GM12878 (cell line): Measurements from ENCODE around the gene BOD1L1. TPM values are rescaled to one million over a fixed set of nuclear protein-coding genes. Genes with fewer than 3 reads are reported as not detected.

ENCODE experiments used
- ATAC-seq: fragments of 200-7000 bp; cut with Tn5 transposase; 3 replicates; pipeline ENCODE4 v1.9.1; 2020; ENCODE audit warnings: mild to moderate bottlenecking, moderate library complexity
- BruUV-seq: library from RNA; stranded (reverse); fragments of 400-500 nt; replicated peaks from 2 replicates; lab custom pipeline; 2021; lab: Mats Ljungman, UMichigan
- CTCF ChIA-PET: fragments of 300-600 bp; sonication (Branson Sonifier 250); formaldehyde crosslinking; extraction: SDS; loops from one replicate; lab custom pipeline; 2021; ENCODE audit warnings: inconsistent platforms; lab: Yijun Ruan, JAX
- POLR2A ChIA-PET: fragments of 350-600 bp; formaldehyde crosslinking; extraction: SDS; loops from one replicate; lab custom pipeline; 2021; ENCODE audit warnings: inconsistent platforms; lab: Charles Lee
- RAD21 ChIA-PET: fragments of 300-600 bp; sonication (Branson Sonifier 250); formaldehyde crosslinking; loops from one replicate; lab custom pipeline; 2023; ENCODE audit warnings: antibody characterized with exemption; ENCODE audit not compliant: unreplicated experiment; lab: Charles Lee
- SMC1A ChIA-PET: fragments of 300-600 bp; sonication (Branson Sonifier 250); formaldehyde crosslinking; loops from one replicate; lab custom pipeline; 2023; ENCODE audit not compliant: unreplicated experiment, uncharacterized antibody; lab: Charles Lee
- DNase-seq: peaks from one replicate; pipeline ENCODE4 v3.0.0-alpha.2; 2011; ENCODE audit warnings: low read depth, low spot score
- FAIRE-seq: peaks from 3 replicates; lab custom pipeline; 2011; peaks lifted over from hg19 to GRCh38; lab: Jason Lieb, UNC
- H2AFZ ChIP-seq: 2 replicates; pipeline ENCODE4 v1.6.0; 2011; ENCODE audit warnings: low read depth, low read length, control low read depth; ENCODE audit not compliant: control insufficient read depth
- H3K27ac ChIP-seq: 2 replicates; pipeline ENCODE4 v1.5.1; 2011; ENCODE audit warnings: control low read depth; ENCODE audit not compliant: control insufficient read depth, insufficient read depth
- H3K27me3 ChIP-seq, 2 experiments: replicated peaks in 1 of 2; 2 replicates each; pipeline versions ENCODE4 v1.6.0 to v1.6.1; 2011; ENCODE audit warnings: low read length in 1 of 2; ENCODE audit not compliant: control insufficient read depth in 2 of 2, insufficient read depth in 2 of 2
- H3K36me3 ChIP-seq, 2 experiments: 2 replicates each; pipeline ENCODE4 v1.5.1; 2011; ENCODE audit warnings: low read length in 1 of 2; ENCODE audit not compliant: control insufficient read depth in 2 of 2, insufficient read depth in 2 of 2
- H3K4me1 ChIP-seq: 2 replicates; pipeline ENCODE4 v1.6.1; 2011; ENCODE audit warnings: mild to moderate bottlenecking, low read length, moderate library complexity, mixed read lengths; ENCODE audit not compliant: control insufficient read depth, insufficient read depth
- H3K4me2 ChIP-seq: 2 replicates; pipeline ENCODE4 v1.6.0; 2011; ENCODE audit warnings: control low read depth; ENCODE audit not compliant: control insufficient read depth, insufficient read depth
- H3K4me3 ChIP-seq: fragments of 200-600 bp; sonication (generic); 2 replicates; pipeline ENCODE4 v1.5.1; 2016
- H3K79me2 ChIP-seq: 2 replicates; pipeline ENCODE4 v1.6.0; 2011; ENCODE audit warnings: low read length; ENCODE audit not compliant: control insufficient read depth, insufficient read depth
- H3K9ac ChIP-seq: 2 replicates; pipeline ENCODE4 v1.8.0; 2011; ENCODE audit warnings: low read length, control low read depth, mixed read lengths; ENCODE audit not compliant: control insufficient read depth, insufficient read depth
- H3K9me3 ChIP-seq: replicated peaks from 3 replicates; pipeline ENCODE4 v1.5.1; 2011; ENCODE audit warnings: mild to moderate bottlenecking, low read length; ENCODE audit not compliant: control insufficient read depth, insufficient read depth
- H4K20me1 ChIP-seq: 2 replicates; pipeline ENCODE4 v1.6.0; 2011; ENCODE audit not compliant: control insufficient read depth, insufficient read depth
- CBX5 ChIP-seq: sonication (generic); IDR thresholded peaks from 2 replicates; pipeline ENCODE4 v1.6.1; 2016; ENCODE audit warnings: low read depth, moderate library complexity, mild to moderate bottlenecking, inconsistent platforms
- CHD1 ChIP-seq: IDR thresholded peaks from 2 replicates; pipeline ENCODE4 v1.6.1; 2012; ENCODE audit warnings: low read depth, low read length, improper control_type of control experiment
- CHD4 ChIP-seq: fragments of 200-600 bp; sonication (generic); IDR thresholded peaks from 2 replicates; pipeline ENCODE4 v1.6.1; 2016; ENCODE audit warnings: mild to moderate bottlenecking
- KAT2A ChIP-seq: conservative IDR thresholded peaks from 2 replicates; pipeline ENCODE4 v1.6.1; 2011; ENCODE audit warnings: low read depth, low read length; ENCODE audit not compliant: control insufficient read depth
- KLF5 ChIP-seq: fragments of 450-650 bp; IDR thresholded peaks from 2 replicates; pipeline ENCODE4 v1.6.1; 2014; ENCODE audit warnings: mild to moderate bottlenecking; ENCODE audit not compliant: partially characterized antibody
- NR2F1 ChIP-seq: fragments of 450-650 bp; conservative IDR thresholded peaks from 2 replicates; pipeline ENCODE4 v1.6.1; 2017; ENCODE audit warnings: mild to moderate bottlenecking
- NRF1 ChIP-seq: conservative IDR thresholded peaks from 2 replicates; pipeline ENCODE4 v1.6.1; 2011; ENCODE audit warnings: mild to moderate bottlenecking, low read depth, low read length, improper control_type of control experiment
- RAD21 ChIP-seq: IDR thresholded peaks from 2 replicates; pipeline ENCODE4 v1.6.1; 2011; ENCODE audit warnings: mild to moderate bottlenecking, low read depth, low read length, moderate library complexity; ENCODE audit not compliant: insufficient read depth
- RAD51 ChIP-seq: fragments of 450-650 bp; IDR thresholded peaks from 2 replicates; pipeline ENCODE4 v1.6.1; 2016; ENCODE audit warnings: moderate library complexity, mild to moderate bottlenecking, inconsistent platforms
- SIN3A ChIP-seq: IDR thresholded peaks from 2 replicates; pipeline ENCODE4 v1.6.1; 2012; ENCODE audit warnings: low read depth, low read length, improper control_type of control experiment
- STAT3 ChIP-seq: IDR thresholded peaks from 2 replicates; pipeline ENCODE4 v1.6.1; 2011; ENCODE audit warnings: low read depth, low read length, improper control_type of control experiment
- YY1 ChIP-seq: IDR thresholded peaks from 2 replicates; pipeline ENCODE4 v1.6.1; 2011; ENCODE audit warnings: low read depth, mild to moderate bottlenecking, low read length
- ZBTB33 ChIP-seq: fragments of 450-650 bp; IDR thresholded peaks from 2 replicates; pipeline ENCODE4 v1.6.1; 2017; ENCODE audit warnings: mild to moderate bottlenecking
- ZSCAN29 ChIP-seq: fragments of 450-650 bp; IDR thresholded peaks from 2 replicates; pipeline ENCODE4 v1.6.1; 2017; ENCODE audit warnings: mild to moderate bottlenecking, moderate library complexity
- WGBS: methylation state at CpG from one replicate; pipeline ENCODE4 v1.1.6; 2016; ENCODE audit warnings: low lambda C conversion rate; ENCODE audit not compliant: insufficient replicate concordance, insufficient coverage; ENCODE audit errors: missing lambda C conversion rate; 5-methylcytosine and 5-hydroxymethylcytosine counted together
- in situ Hi-C: fragments of 300-500 bp; cut with MboI; formaldehyde crosslinking; loops from 9 replicates; pipeline ENCODE4 v1.14.3; 2018; ENCODE audit warnings: mixed read lengths
- intact Hi-C: fragments of 100-400 bp; cut with micrococcal nuclease; formaldehyde crosslinking; loops from one replicate; pipeline ENCODE4 v1.14.2; 2022; ENCODE audit not compliant: unreplicated experiment
- polyA plus RNA-seq, 11 experiments: library from polyadenylated mRNA; depleted of rRNA in 4 of 11; unstranded in 6 of 11; stranded (reverse) in 5 of 11; fragments of >200 nt; fragmentation: Nextera tagmentation in 4 of 11; fragmentation: Illumina TruSeq in 1 of 11; extraction: Ambion mirVana in 4 of 11; extraction: Trizol in 1 of 11; gene quantifications; 1 replicate in 1 of 11; 2 replicates in 10 of 11; pipeline versions ENCODE4 v1.2.1 to v1.2.3, GENCODE V29; 2011 to 2016; ENCODE audit warnings: inconsistent platforms in 2 of 11, missing spikeins in 2 of 11, low read depth in 1 of 11
- total RNA-seq, 4 experiments: library from RNA; depleted of rRNA in 3 of 4; stranded (reverse); fragments of >200 nt in 3 of 4; fragmentation: Illumina TruSeq in 1 of 4; extraction: Trizol in 1 of 4; gene quantifications; 2 replicates each; pipeline versions ENCODE4 v1.2.1 to v1.2.3, GENCODE V29; 2013 to 2021

BOD1L1 gene
- total and polyA plus RNA-seq, 10 of the 15 experiments (the other 5 are each of a cell fraction or from before 2014, with no cell fraction given) = 6.8 to 41.6 (median 24.3) TPM

GRCh38 chr4:13528821-13529127, 98.8 kb downstream of the BOD1L1 start:
- ChIA-PET RAD21 (interaction anchor here (1.0 to 1.3 kb wide), 2 partner anchors 47 to 83 kb away, joined by 3 read pairs; no protein-coding TSS in a partner anchor), CTCF (interaction anchor here (0.6 kb wide), 1 partner anchor 129 kb away, joined by 3 read pairs; no protein-coding TSS in a partner anchor), POLR2A (no interaction called here), SMC1A (no interaction called here)
- H3K9ac ChIP-seq = no peak overlapping the region
- H4K20me1 ChIP-seq = no peaks in the 10 kb centered on the region
- no peak overlapping the region for H3K27ac ChIP-seq
- no peak for ATAC-seq
- H3K36me3 ChIP-seq = no peaks in the 10 kb centered on the region
- in situ Hi-C loops = loop anchor here (25.0 kb wide), 1 partner anchor 1766 kb away; no protein-coding TSS in a partner anchor
- H3K4me1 ChIP-seq = peaks cover 14% of the 10 kb centered on the region
- peak overlapping the region; percentile 53; the same call in 1 of the 2 replicates for H3K4me3 ChIP-seq
- peaks cover 5 to 9% of the 10 kb centered on the region in 2 experiments for H3K27me3 ChIP-seq
- no TSS peak for BruUV-seq
- no peak for FAIRE-seq
- no peaks in the 10 kb centered on the region for H3K79me2 ChIP-seq
- DNase-seq = no peak
- H3K9me3 ChIP-seq = peaks cover 9% of the 10 kb centered on the region
- peak overlapping the region; percentile 78 for H3K4me2 ChIP-seq
- no peak overlapping the region for H2AFZ ChIP-seq
- WGBS = 3% methylated on average over 5 of the region's 5 CpGs
- no peak for TF ChIP-seq YY1
- TF ChIP-seq ZSCAN29 = no peak
- no peak for TF ChIP-seq RAD21
- TF ChIP-seq NR2F1 = no peak
- TF ChIP-seq KLF5 = no peak
- intact Hi-C loops = loop anchor here (5.0 kb wide), 1 partner anchor 601 kb away; no protein-coding TSS in a partner anchor

- ChIA-PET CTCF (interaction anchor here (0.6 to 1.0 kb wide), 3 partner anchors 21 to 129 kb away, joined by 3 to 4 read pairs (median 3); no protein-coding TSS in a partner anchor), SMC1A (interaction anchor here (0.6 kb wide), 1 partner anchor 647 kb away, joined by 3 read pairs; no protein-coding TSS in a partner anchor), RAD21 (interaction anchor here (0.6 to 1.3 kb wide), 4 partner anchors 45 to 104 kb away, joined by 3 read pairs; no protein-coding TSS in a partner anchor), POLR2A (interaction anchor here (1.2 kb wide), 1 partner anchor 47 kb away, joined by 3 read pairs; no protein-coding TSS in a partner anchor)
- FAIRE-seq (peak; percentile 95), DNase-seq (peak; percentile 56), ATAC-seq (peak; percentile 87)
- in situ Hi-C loops (loop anchor here (25.0 kb wide), 1 partner anchor 1766 kb away; no protein-coding TSS in a partner anchor), intact Hi-C loops (loop anchor here (5.0 kb wide), 1 partner anchor 601 kb away; no protein-coding TSS in a partner anchor)
- Histone ChIP-seq H3K9ac (no peak overlapping the region), H3K4me3 (peak overlapping the region; percentile 53; the same call in 1 of the 2 replicates), H3K27me3 (peaks cover 5 to 7% of the 10 kb centered on the region in 2 experiments), H3K4me2 (peak overlapping the region; percentile 78), H4K20me1 (no peaks in the 10 kb centered on the region), H3K36me3 (no peaks in the 10 kb centered on the region), H3K4me1 (peaks cover 14% of the 10 kb centered on the region), H3K9me3 (peaks cover 10% of the 10 kb centered on the region), H3K79me2 (no peaks in the 10 kb centered on the region), H2AFZ (no peak overlapping the region), H3K27ac (no peak overlapping the region)
- WGBS = under 1% methylated on average over 35 of the region's 35 CpGs
- no TSS peak for BruUV-seq
- TF ChIP-seq CBX5 (0 out of 2 replicates have a peak, but pooled peaks have one; percentile 22), ZBTB33 (no peak), RAD51 (no peak), STAT3 (no peak), CHD4 (no peak), SIN3A (no peak), NRF1 (no peak), CHD1 (no peak), KAT2A (no peak)
These were observed 99.3 kb downstream of the BOD1L1 start for GRCh38 chr4:13527981-13528820.
